ENCODE data around the gene TCHP.
A peak's percentile ranks its signal among the peaks of the same experiment; 100 is the strongest.
"Not testable (repeated sequence)": the region's sequence is repeated elsewhere in the genome, so short reads cannot be mapped to it uniquely, and the experiment has no call there.

Gene TCHP

GRCh38 chr12:109910969-109911348 lies 10.9 kb downstream of the TCHP start:
- peak; percentile 32 for DNase-seq

- DNase-seq: no peak
Observed at GRCh38 chr12:109912855-109913321, 12.8 kb downstream of the TCHP start.

GRCh38 chr12:109914461-109914860 lies 14.4 kb downstream of the TCHP start:
- no peak for DNase-seq

GRCh38 chr12:109915171-109916040 lies 15.3 kb downstream of the TCHP start:
- DNase-seq: no peak

- DNase-seq: no peak
Observed at GRCh38 chr12:109916045-109916444, 16.0 kb downstream of the TCHP start.

GRCh38 chr12:109919456-109919855 lies 19.4 kb downstream of the TCHP start:
- DNase-seq: no peak

GRCh38 chr12:109920261-109920780 lies 20.2 kb downstream of the TCHP start:
- no peak for DNase-seq

- no peak for DNase-seq
Observed at GRCh38 chr12:109921982-109922381, 21.9 kb downstream of the TCHP start.

- DNase-seq: no peak
Observed at GRCh38 chr12:109923038-109923437, 23.0 kb downstream of the TCHP start.

GRCh38 chr12:109923481-109924245 lies 23.6 kb downstream of the TCHP start:
- no peak for DNase-seq

- no peak for DNase-seq
Observed at GRCh38 chr12:109925185-109925840, 25.2 kb downstream of the TCHP start.

GRCh38 chr12:109926016-109926415 lies 25.9 kb downstream of the TCHP start:
- no peak for DNase-seq

- DNase-seq: no peak
Observed at GRCh38 chr12:109926488-109927210, 26.6 kb downstream of the TCHP start.

- DNase-seq: peak; percentile 57
Observed at GRCh38 chr12:109927622-109928021, 27.5 kb downstream of the TCHP start.

- no peak for DNase-seq
Observed at GRCh38 chr12:109928058-109928656, 28.1 kb downstream of the TCHP start.

- DNase-seq: not testable (repeated sequence)
Observed at GRCh38 chr12:109929326-109929725, 29.3 kb downstream of the TCHP start.

GRCh38 chr12:109930028-109930800 lies 30.1 kb downstream of the TCHP start:
- DNase-seq: no peak

- DNase-seq: no peak
Observed at GRCh38 chr12:109931143-109931542, 31.1 kb downstream of the TCHP start.

GRCh38 chr12:109932878-109933503 lies 32.9 kb downstream of the TCHP start:
- DNase-seq: no peak

GRCh38 chr12:109934026-109934425 lies 34.0 kb downstream of the TCHP start:
- DNase-seq: no peak

GRCh38 chr12:109937371-109937770 lies 37.3 kb downstream of the TCHP start:
- no peak for DNase-seq

Measured in activated CD4-positive, alpha-beta T cell treated with anti-CD3 and anti-CD28 coated beads, Interleukin-2, Interleukin-6, amounts not matched to agents 100 ng/mL and 50 ng/mL, durations not matched to agents 16 hours and 8 hours (primary cell).